ENCODE measurements around the gene TMA7B. TPM values are rescaled to one million over a fixed set of nuclear protein-coding genes. Genes with fewer than 3 reads are reported as not detected.

Gene TMA7B
- total and polyA plus RNA-seq, 2 of the 4 experiments (the other 2 are of a cell fraction): not detected

GRCh38 chr22:39979458-39979857, 19.3 kb downstream of the TMA7B start:
- H3K27ac ChIP-seq (ENCODE audit: insufficient read depth, low read length): no peak overlapping the region
- no peak overlapping the region for H3K9ac ChIP-seq (ENCODE audit: low read depth, low read length)
- H4K8ac ChIP-seq (ENCODE audit: low read depth in 2 of 2, low read length in 2 of 2): no peak overlapping the region
- in situ Hi-C loops (cut with MboI; ENCODE audit: low sequenced_read_pairs): no loop called here
- no peaks in the 10 kb centered on the region for H3K4me1 ChIP-seq (ENCODE audit: control insufficient read depth, insufficient read depth, low read length)
- no peak overlapping the region for H2BK5ac ChIP-seq (ENCODE audit: low read depth, low read length, poor library complexity, severe bottlenecking)
- no peak overlapping the region for H2BK20ac ChIP-seq (ENCODE audit: low read depth, low read length)
- no peak for DNase-seq
- H2AFZ ChIP-seq (replicated peaks; ENCODE audit: low read length, poor library complexity): no peak overlapping the region
- H4K91ac ChIP-seq (ENCODE audit: insufficient read depth, low read depth, low read length): no peak overlapping the region
- H3K23ac ChIP-seq (ENCODE audit: low read depth, low read length): no peak overlapping the region
- no peaks in the 10 kb centered on the region for H4K20me1 ChIP-seq (ENCODE audit: insufficient read depth, low read length)
- no peak overlapping the region for H4K5ac ChIP-seq (ENCODE audit: low read depth, low read length)
- H3K4ac ChIP-seq (ENCODE audit: low read depth, low read length): no peak overlapping the region
- WGBS, 2 experiments (ENCODE audit: extremely low coverage in 2 of 2, insufficient read length in 1 of 2): 73% methylated on average over 2 of the region's 5 CpGs; no CpG with 5 or more reads in 1 of the 2 experiments
- no peak overlapping the region for H2AK5ac ChIP-seq (ENCODE audit: low read depth, low read length)
- H3K9me3 ChIP-seq (ENCODE audit: control insufficient read depth, insufficient read depth, low read length): no peaks in the 10 kb centered on the region
- no peak overlapping the region for H3K4me2 ChIP-seq (ENCODE audit: low read depth, low read length)
- no peak overlapping the region for H3K14ac ChIP-seq (replicated peaks; ENCODE audit: low read depth, low read length)
- no peak for ATAC-seq (ENCODE audit: low read depth)
- TF ChIP-seq ELK1 (IDR thresholded peaks at IDR 0.05; ENCODE audit: borderline replicate concordance, low read depth, low read length): no peak
- no peak for TF ChIP-seq BHLHE40 (IDR thresholded peaks at IDR 0.05; ENCODE audit: low read depth, low read length)
- TF ChIP-seq RCOR1 (IDR thresholded peaks at IDR 0.05; ENCODE audit: insufficient replicate concordance, low read length): no peak
- no peak for TF ChIP-seq CTCF (conservative IDR thresholded peaks at IDR 0.05; ENCODE audit: low read depth, low read length)
- no peak for TF ChIP-seq CEBPB (IDR thresholded peaks at IDR 0.05; ENCODE audit: low read depth, low read length)
- TF ChIP-seq CHD1 (IDR thresholded peaks at IDR 0.05; ENCODE audit: low read depth, low read length): no peak
- no peak overlapping the region for H3K56ac ChIP-seq (ENCODE audit: extremely low read depth, insufficient read depth, low read length)
- H3K79me1 ChIP-seq (ENCODE audit: low read depth in 1 of 2, low read length in 2 of 2): no peaks in the 10 kb centered on the region
- dilution Hi-C loops (cut with HindIII; ENCODE audit: low sequenced_read_pairs, unreplicated experiment): no loop called here
- H2BK15ac ChIP-seq (ENCODE audit: low read depth, low read length): no peak overlapping the region
- H3K27me3 ChIP-seq (ENCODE audit: control insufficient read depth, insufficient read depth, low read length): peaks cover 64% of the 10 kb centered on the region
- H3K18ac ChIP-seq (ENCODE audit: low read depth, low read length): no peak overlapping the region
- BruUV-seq (replicated peaks): no TSS peak
- no peaks in the 10 kb centered on the region for H3K9me1 ChIP-seq (ENCODE audit: insufficient read depth, low read length)
- intact Hi-C loops (cut with micrococcal nuclease): no loop called here
- no peaks in the 10 kb centered on the region for H3K36me3 ChIP-seq (ENCODE audit: control insufficient read depth, insufficient read depth, low read length)
- H2AK9ac ChIP-seq (replicated peaks; ENCODE audit: low read depth, low read length, poor library complexity): no peak overlapping the region
- ChIA-PET POLR2A (ENCODE audit: unreplicated experiment) (no interaction called here), CTCF (no interaction called here)
- H2BK120ac ChIP-seq (ENCODE audit: low read depth, low read length): no peak overlapping the region
- H3K4me3 ChIP-seq (ENCODE audit: insufficient read depth, low read depth, low read length): no peak overlapping the region
